Measurements from ENCODE around the gene PMM2.

- TF ChIP-seq CTCF (IDR thresholded peaks at IDR 0.05) (no peak), POLR2A (IDR thresholded peaks at IDR 0.05) (no peak)
These were observed 22.3 kb upstream of the PMM2 start for GRCh38 chr16:8775359-8775758.

Measured in adrenal gland (tissue), 5 donors.